GM23338 (cell line): Measurements from ENCODE around the gene TPCN2. TPM values are rescaled to one million over a fixed set of nuclear protein-coding genes. Genes with fewer than 3 reads are reported as not detected.

Experiments
- ATAC-seq: fragments of 200-7000 bp; cut with Tn5 transposase; 3 replicates; pipeline ENCODE4 v1.9.1; 2020
- DNase-seq: peaks from one replicate; pipeline ENCODE4 v3.0.0-alpha.2; 2015; ENCODE audit warnings: low spot score
- H2AFZ ChIP-seq: fragments of 200-600 bp; sonication (generic); 2 replicates; pipeline ENCODE4 v1.8.0; 2016; ENCODE audit warnings: antibody characterized with exemption, mild to moderate bottlenecking, moderate library complexity
- H3F3A ChIP-seq: fragments of 200-600 bp; sonication (generic); replicated peaks from 2 replicates; pipeline ENCODE4 v1.8.0; 2017; ENCODE audit warnings: antibody characterized with exemption, mixed run types, low read depth
- H3K27ac ChIP-seq: fragments of 200-600 bp; sonication (generic); 2 replicates; pipeline ENCODE4 v1.6.1; 2016; ENCODE audit warnings: low read depth
- H3K27me3 ChIP-seq: fragments of 200-600 bp; sonication (generic); 2 replicates; pipeline ENCODE4 v1.8.0; 2016; ENCODE audit warnings: mild to moderate bottlenecking, mixed run types, moderate library complexity; ENCODE audit not compliant: insufficient read depth
- H3K36me3 ChIP-seq: fragments of 200-600 bp; sonication (generic); 2 replicates; pipeline ENCODE4 v1.8.0; 2016; ENCODE audit warnings: mild to moderate bottlenecking; ENCODE audit not compliant: insufficient read depth
- H3K4me1 ChIP-seq: fragments of 200-600 bp; sonication (generic); 2 replicates; pipeline ENCODE4 v1.8.0; 2016; ENCODE audit warnings: mild to moderate bottlenecking, moderate library complexity; ENCODE audit not compliant: insufficient read depth
- H3K4me2 ChIP-seq: fragments of 200-600 bp; sonication (generic); 2 replicates; pipeline ENCODE4 v1.7.1; 2017; ENCODE audit warnings: mixed run types
- H3K4me3 ChIP-seq: fragments of 200-600 bp; sonication (generic); 2 replicates; pipeline ENCODE4 v1.6.1; 2016; ENCODE audit warnings: mixed run types
- H3K79me2 ChIP-seq: fragments of 200-600 bp; sonication (generic); replicated peaks from 2 replicates; pipeline ENCODE4 v1.8.0; 2017; ENCODE audit warnings: mild to moderate bottlenecking; ENCODE audit not compliant: insufficient read depth
- H3K9me2 ChIP-seq: fragments of 200-600 bp; sonication (generic); 2 replicates; pipeline ENCODE4 v1.8.0; 2017; ENCODE audit not compliant: insufficient read depth
- H4K20me1 ChIP-seq: fragments of 200-600 bp; sonication (generic); replicated peaks from 2 replicates; pipeline ENCODE4 v1.8.0; 2017; ENCODE audit warnings: mild to moderate bottlenecking; ENCODE audit not compliant: insufficient read depth
- H3K27ac Mint-ChIP-seq: 2 replicates; pipeline ENCODE4 v1.8.0; 2020; ENCODE audit warnings: inconsistent platforms, mild to moderate bottlenecking, moderate library complexity, mixed read lengths
- H3K27me3 Mint-ChIP-seq: 3 replicates; pipeline ENCODE4 v1.8.0; 2022; ENCODE audit warnings: low read depth, mild to moderate bottlenecking, moderate library complexity, mixed read lengths, inconsistent platforms; ENCODE audit not compliant: insufficient read depth, poor library complexity
- H3K36me3 Mint-ChIP-seq: 3 replicates; pipeline ENCODE4 v1.8.0; 2021; ENCODE audit warnings: low read depth, mild to moderate bottlenecking, inconsistent platforms, moderate library complexity, mixed read lengths
- H3K4me1 Mint-ChIP-seq: 3 replicates; pipeline ENCODE4 v1.8.0; 2020; ENCODE audit warnings: mild to moderate bottlenecking, inconsistent platforms, mixed read lengths
- H3K4me3 Mint-ChIP-seq: 3 replicates; pipeline ENCODE4 v1.8.0; 2021; ENCODE audit warnings: moderate library complexity, mild to moderate bottlenecking, inconsistent platforms, mixed read lengths
- H3K9me3 Mint-ChIP-seq: 3 replicates; pipeline ENCODE4 v1.8.0; 2020; ENCODE audit warnings: moderate library complexity, mild to moderate bottlenecking, inconsistent platforms, mixed read lengths
- CREB1 ChIP-seq: fragments of 250-450 bp; sonication (Bioruptor Pico); IDR thresholded peaks from 2 replicates; pipeline ENCODE4 v1.5.0; 2020; ENCODE audit warnings: low read depth, mild to moderate bottlenecking, moderate library complexity
- CTCF ChIP-seq, 2 experiments: fragments of 200-600 bp in 1 of 2; sonication (generic) in 1 of 2; conservative IDR thresholded peaks; 2 replicates each; pipeline versions ENCODE4 v1.5.1 to v1.6.1; 2016 to 2017; ENCODE audit warnings: antibody characterized with exemption in 2 of 2, low read depth in 2 of 2, mild to moderate bottlenecking in 2 of 2, moderate library complexity in 1 of 2
- EZH2 ChIP-seq: fragments of 200-600 bp; sonication (generic); IDR thresholded peaks from one replicate; pipeline ENCODE4 v1.8.0; 2017; ENCODE audit warnings: antibody characterized with exemption, mild to moderate bottlenecking, low read depth; ENCODE audit not compliant: unreplicated experiment
- EZH2phosphoT487 ChIP-seq: fragments of 200-600 bp; sonication (generic); IDR thresholded peaks from one replicate; pipeline ENCODE4 v1.8.1; 2018; ENCODE audit warnings: antibody characterized with exemption; ENCODE audit not compliant: unreplicated experiment
- JUNB ChIP-seq: IDR thresholded peaks from one replicate; pipeline ENCODE4 v1.6.1; 2016; ENCODE audit warnings: antibody characterized with exemption; ENCODE audit not compliant: unreplicated experiment
- NANOG ChIP-seq: IDR thresholded peaks from 2 replicates; pipeline ENCODE4 v1.6.1; 2016; ENCODE audit warnings: antibody characterized with exemption, borderline replicate concordance
- STAT1 ChIP-seq: IDR thresholded peaks from one replicate; pipeline ENCODE4 v1.6.1; 2016; ENCODE audit warnings: antibody characterized with exemption; ENCODE audit not compliant: unreplicated experiment
- ZNF462 ChIP-seq: fragments of 250-450 bp; sonication (Bioruptor Pico); IDR thresholded peaks from 2 replicates; pipeline ENCODE4 v1.5.0; 2020; ENCODE audit warnings: mild to moderate bottlenecking, moderate library complexity
- polyA plus RNA-seq: library from polyadenylated mRNA; unstranded; fragments of >200 nt; fragmentation: Nextera tagmentation; extraction: Ambion mirVana; gene quantifications from 2 replicates; pipeline ENCODE4 v1.2.1, GENCODE V29; 2016
- total RNA-seq: library from RNA; depleted of rRNA; stranded (reverse); fragments of >200 nt; shearing (Covaris generic); gene quantifications from 2 replicates; pipeline ENCODE4 v1.2.3, GENCODE V29; 2014

Gene TPCN2
- total and polyA plus RNA-seq, 2 experiments from 2014 or later, result 5.8 to 14.7 TPM

GRCh38 chr11:69004411-69005182, 44.1 kb upstream of the TPCN2 start (continued):
- TF ChIP-seq EZH2, result no peak
- no peak for TF ChIP-seq NANOG
- TF ChIP-seq CTCF (conservative IDR thresholded peaks at IDR 0.05; ENCODE audit: low read depth in 2 of 2), result no peak
- TF ChIP-seq ZNF462 (CRISPR knock-in tag), result no peak
- no peak for TF ChIP-seq EZH2phosphoT487

GRCh38 chr11:69005183-69005630, 43.5 kb upstream of the TPCN2 start:
- H3K27me3 ChIP-seq, result no peaks in the 10 kb centered on the region
- no peak for DNase-seq
- H3F3A ChIP-seq, result no peaks in the 10 kb centered on the region
- Mint-ChIP-seq H3K9me3 (no peaks in the 10 kb centered on the region), H3K27me3 (peaks cover 8% of the 10 kb centered on the region), H3K4me1 (peaks cover 3% of the 10 kb centered on the region; the same call in 1 of the 3 replicates), H3K4me3 (no peak overlapping the region; the same call in 2 of the 3 replicates), H3K36me3 (peaks cover 3% of the 10 kb centered on the region; the same call in 1 of the 3 replicates), H3K27ac (no peak overlapping the region)
- no peak overlapping the region for H3K4me3 ChIP-seq
- H3K4me1 ChIP-seq, result no peaks in the 10 kb centered on the region; the same call in 1 of the 2 replicates
- H3K27ac ChIP-seq, result no peak overlapping the region
- no peak overlapping the region for H3K4me2 ChIP-seq
- H3K36me3 ChIP-seq, result no peaks in the 10 kb centered on the region
- no peaks in the 10 kb centered on the region for H4K20me1 ChIP-seq
- ATAC-seq, result no peak
- H3K9me2 ChIP-seq, result no peaks in the 10 kb centered on the region
- H2AFZ ChIP-seq, result no peak overlapping the region
- H3K79me2 ChIP-seq, result no peaks in the 10 kb centered on the region
- TF ChIP-seq CREB1 (CRISPR knock-in tag) (no peak), EZH2phosphoT487 (no peak), STAT1 (no peak), JUNB (no peak), CTCF (conservative IDR thresholded peaks at IDR 0.05; ENCODE audit: low read depth in 2 of 2) (no peak)
